ENCODE results near the gene TRPC1. TPM values are rescaled to one million over a fixed set of nuclear protein-coding genes. Genes with fewer than 3 reads are reported as not detected.

Gene TRPC1
- total and polyA plus RNA-seq, 12 donors, result 2.7 to 26.3 (median 5.8) TPM

GRCh38 chr3:142754494-142754893 lies 30.7 kb downstream of the TRPC1 start:
- no peak overlapping the region for H3K27ac ChIP-seq
- no peaks in the 10 kb centered on the region for H3K4me1 ChIP-seq (replicated peaks in 1 of 2)
- intact Hi-C loops (cut with DNase I), result no loop called here
- WGBS, 4 donors, result 94 to 100% (median 98%) methylated on average over 1 of the region's 1 CpG
- no peaks in the 10 kb centered on the region for H3K9me3 ChIP-seq (replicated peaks in 1 of 3)
- DNase-seq, result no peak
- TF ChIP-seq POLR2A (IDR thresholded peaks at IDR 0.05) (no peak), CTCF (IDR thresholded peaks at IDR 0.05) (no peak)
- no peaks in the 10 kb centered on the region for H3K27me3 ChIP-seq
- H3K4me3 ChIP-seq, result no peak overlapping the region
- no peaks in the 10 kb centered on the region for H3K36me3 ChIP-seq (replicated peaks in 1 of 2)

GRCh38 chr3:142768338-142768737 lies 44.5 kb downstream of the TRPC1 start:
- Histone ChIP-seq H3K36me3 (replicated peaks in 1 of 2) (no peaks in the 10 kb centered on the region), H3K4me3 (no peak overlapping the region), H3K27me3 (no peaks in the 10 kb centered on the region), H3K4me1 (replicated peaks in 1 of 2) (no peaks in the 10 kb centered on the region), H3K27ac (no peak overlapping the region), H3K9me3 (replicated peaks in 1 of 3) (peaks cover 0 to 8% (median 0%) of the 10 kb centered on the region in 3 donors)
- intact Hi-C loops (cut with DNase I), result no loop called here
- DNase-seq, result no peak
- TF ChIP-seq CTCF (IDR thresholded peaks at IDR 0.05) (no peak), POLR2A (IDR thresholded peaks at IDR 0.05) (no peak)

DNA sequence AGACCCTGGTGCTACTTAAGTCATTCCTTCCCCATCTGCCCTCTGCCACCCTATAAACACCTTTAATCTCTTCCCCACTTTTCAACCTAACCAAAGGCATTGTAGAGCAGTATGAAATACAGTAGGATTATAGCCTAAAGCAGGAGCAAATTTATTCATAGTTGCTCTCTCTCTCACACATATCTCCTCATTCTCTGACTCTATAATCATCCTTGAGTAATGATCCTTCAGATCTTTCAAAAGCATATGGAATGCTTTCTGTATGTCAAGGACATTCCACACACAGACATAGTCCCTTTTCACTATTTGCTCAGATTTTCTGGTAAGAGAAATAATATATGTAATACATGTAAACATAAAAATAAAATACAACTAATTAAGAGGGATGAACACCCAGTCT lies 54.1 kb downstream of the TRPC1 start:
- no peak overlapping the region for H3K27ac ChIP-seq
- H3K27me3 ChIP-seq, result no peaks in the 10 kb centered on the region
- DNase-seq, result no peak
- intact Hi-C loops (cut with DNase I), result no loop called here
- H3K4me3 ChIP-seq, result no peak overlapping the region
- H3K9me3 ChIP-seq (replicated peaks in 1 of 3), result no peaks in the 10 kb centered on the region
- TF ChIP-seq POLR2A (IDR thresholded peaks at IDR 0.05) (no peak), CTCF (IDR thresholded peaks at IDR 0.05) (no peak)
- no peaks in the 10 kb centered on the region for H3K4me1 ChIP-seq (replicated peaks in 1 of 2)
- H3K36me3 ChIP-seq (replicated peaks in 1 of 2), result no peaks in the 10 kb centered on the region

GRCh38 chr3:142778541-142778940 lies 54.7 kb downstream of the TRPC1 start:
- intact Hi-C loops (cut with DNase I), result no loop called here
- TF ChIP-seq POLR2A (IDR thresholded peaks at IDR 0.05), result no peak
- Histone ChIP-seq H3K27me3 (no peaks in the 10 kb centered on the region), H3K9me3 (replicated peaks in 1 of 3) (no peaks in the 10 kb centered on the region), H3K4me1 (replicated peaks in 1 of 2) (no peaks in the 10 kb centered on the region), H3K27ac (no peak overlapping the region), H3K4me3 (no peak overlapping the region), H3K36me3 (replicated peaks in 1 of 2) (no peaks in the 10 kb centered on the region)
- no peak for DNase-seq
- 76 to 91% (median 90%) methylated on average over 2 of the region's 2 CpGs for WGBS, 4 donors

GRCh38 chr3:142779591-142779990 lies 55.8 kb downstream of the TRPC1 start:
- Histone ChIP-seq H3K27me3 (no peaks in the 10 kb centered on the region), H3K27ac (no peak overlapping the region), H3K4me1 (replicated peaks in 1 of 2) (no peaks in the 10 kb centered on the region), H3K36me3 (replicated peaks in 1 of 2) (no peaks in the 10 kb centered on the region), H3K9me3 (replicated peaks in 1 of 3) (no peaks in the 10 kb centered on the region), H3K4me3 (no peak overlapping the region)
- TF ChIP-seq POLR2A (IDR thresholded peaks at IDR 0.05) (no peak), CTCF (IDR thresholded peaks at IDR 0.05) (no peak)
- intact Hi-C loops (cut with DNase I), result no loop called here
- no peak for DNase-seq
